HCT116 (cell line): ENCODE data around the gene KLRD1. TPM values are rescaled to one million over a fixed set of nuclear protein-coding genes. Genes with fewer than 3 reads are reported as not detected.

Experiments
- ATAC-seq: fragments of 200-7000 bp; cut with Tn5 transposase; 2 replicates; pipeline ENCODE4 v1.9.1; 2020; ENCODE audit warnings: mild to moderate bottlenecking, moderate library complexity
- BruUV-seq: library from RNA; stranded (reverse); fragments of 400-500 nt; replicated peaks from 2 replicates; lab custom pipeline; 2021; lab: Mats Ljungman, UMichigan
- CTCF ChIA-PET: fragments of 300-600 bp; sonication (Branson Sonifier 250); formaldehyde crosslinking; loops from one replicate; lab custom pipeline; 2021; ENCODE audit warnings: antibody characterized with exemption; lab: Charles Lee
- POLR2A ChIA-PET: fragments of 300-600, 350-600 bp; sonication (Branson Sonifier 250); formaldehyde crosslinking; loops from one replicate; lab custom pipeline; 2021; ENCODE audit warnings: antibody characterized with exemption; lab: Charles Lee
- RAD21 ChIA-PET, 2 experiments: fragments of 300-600 bp; sonication (Branson Sonifier 250); formaldehyde crosslinking; loops; one replicate each; lab custom pipeline; 2023; ENCODE audit warnings: low total read pairs in 2 of 2; ENCODE audit not compliant: uncharacterized antibody in 2 of 2, unreplicated experiment in 2 of 2, low non-redundant PET in 1 of 2; lab: Charles Lee
- DNase-seq: peaks from one replicate; pipeline ENCODE4 v3.0.0-alpha.2; 2010; ENCODE audit warnings: low read depth, low spot score
- H2AFZ ChIP-seq: fragments of 200-600 bp; shearing (Covaris generic), sonication (generic); 2 replicates; pipeline ENCODE4 v1.6.1; 2017; ENCODE audit warnings: low read depth, mixed run types, mixed read lengths, antibody characterized with exemption, low read length; ENCODE audit not compliant: poor library complexity, severe bottlenecking
- H3K27ac ChIP-seq: 2 replicates; pipeline ENCODE4 v1.5.1; 2012; ENCODE audit warnings: low read depth, low read length
- H3K27me3 ChIP-seq: fragments of 200-600 bp; sonication (generic); 2 replicates; pipeline ENCODE4 v1.6.1; 2016; ENCODE audit warnings: mixed run types, low read length, mixed read lengths; ENCODE audit not compliant: insufficient read depth
- H3K36me3 ChIP-seq, 2 experiments: fragments of 200-500 bp in 1 of 2; fragments of 200-600 bp in 1 of 2; sonication (Bioruptor generic) in 1 of 2; sonication (generic) in 1 of 2; 2 replicates each; pipeline versions ENCODE4 v1.5.1 to v1.6.1; 2014 to 2016; ENCODE audit warnings: low read length in 2 of 2, inconsistent platforms in 1 of 2, mixed read lengths in 1 of 2, mixed run types in 1 of 2; ENCODE audit not compliant: insufficient read depth in 2 of 2, control insufficient read depth in 1 of 2
- H3K4me1 ChIP-seq, 2 experiments: fragments of 200-600 bp in 1 of 2; sonication (generic) in 1 of 2; 2 replicates each; pipeline versions ENCODE4 v1.5.1 to v1.6.1; 2012 to 2017; ENCODE audit warnings: low read length in 2 of 2, inconsistent platforms in 1 of 2, mild to moderate bottlenecking in 1 of 2, mixed read lengths in 1 of 2, mixed run types in 1 of 2, moderate library complexity in 1 of 2; ENCODE audit not compliant: insufficient read depth in 2 of 2, control insufficient read depth in 1 of 2
- H3K4me2 ChIP-seq: fragments of 200-600 bp; sonication (generic); 2 replicates; pipeline ENCODE4 v1.6.1; 2017; ENCODE audit warnings: mixed run types, low read length, mixed read lengths
- H3K4me3 ChIP-seq, 2 experiments: fragments of 200-600 bp in 1 of 2; sonication (generic) in 1 of 2; replicated peaks in 1 of 2; 2 replicates each; pipeline ENCODE4 v1.5.1; 2011 to 2016; ENCODE audit warnings: low read length in 2 of 2, control low read depth in 1 of 2, low read depth in 1 of 2, mild to moderate bottlenecking in 1 of 2, mixed read lengths in 1 of 2, mixed run types in 1 of 2
- H3K79me2 ChIP-seq: fragments of 200-600 bp; sonication (generic); 2 replicates; pipeline ENCODE4 v1.6.1; 2017; ENCODE audit warnings: mild to moderate bottlenecking, mixed run types, low read length, moderate library complexity, mixed read lengths; ENCODE audit not compliant: insufficient read depth
- H3K9ac ChIP-seq: fragments of 200-600 bp; sonication (generic); 2 replicates; pipeline ENCODE4 v1.6.1; 2016; ENCODE audit warnings: low read length, mixed read lengths
- H3K9me2 ChIP-seq: fragments of 200-600 bp; sonication (generic), shearing (Covaris generic); 2 replicates; pipeline ENCODE4 v1.6.1; 2017; ENCODE audit warnings: mixed run types, mild to moderate bottlenecking, moderate library complexity; ENCODE audit not compliant: insufficient read depth
- H3K9me3 ChIP-seq, 2 experiments: fragments of 200-500 bp in 1 of 2; fragments of 200-600 bp in 1 of 2; sonication (Bioruptor generic) in 1 of 2; sonication (generic) in 1 of 2; 2 replicates each; pipeline ENCODE4 v1.6.1; 2014 to 2017; ENCODE audit warnings: low read length in 2 of 2, mixed read lengths in 2 of 2, inconsistent platforms in 1 of 2, low read depth in 1 of 2, mild to moderate bottlenecking in 1 of 2, mixed run types in 1 of 2, moderate library complexity in 1 of 2; ENCODE audit not compliant: control insufficient read depth in 1 of 2, insufficient read depth in 1 of 2
- H4K20me1 ChIP-seq: fragments of 200-600 bp; sonication (generic), shearing (Covaris generic); 2 replicates; pipeline ENCODE4 v1.6.1; 2017; ENCODE audit warnings: mixed run types, mild to moderate bottlenecking, moderate library complexity; ENCODE audit not compliant: insufficient read depth
- EGR1 ChIP-seq: IDR thresholded peaks from 2 replicates; pipeline ENCODE4 v1.6.1; 2012; ENCODE audit warnings: low read depth
- ELF1 ChIP-seq: IDR thresholded peaks from 2 replicates; pipeline ENCODE4 v1.6.1; 2012; ENCODE audit warnings: low read depth, borderline replicate concordance
- POLR2A ChIP-seq: IDR thresholded peaks from 2 replicates; pipeline ENCODE4 v1.7.0; 2011; ENCODE audit warnings: borderline replicate concordance; ENCODE audit not compliant: insufficient read depth, insufficient read length; ENCODE audit errors: extremely low read depth
- SP1 ChIP-seq: IDR thresholded peaks from 2 replicates; pipeline ENCODE4 v1.6.1; 2012; ENCODE audit warnings: low read depth
- SRF ChIP-seq: IDR thresholded peaks from 2 replicates; pipeline ENCODE4 v1.6.1; 2012; ENCODE audit warnings: low read depth
- YY1 ChIP-seq: IDR thresholded peaks from 2 replicates; pipeline ENCODE4 v1.6.1; 2011; ENCODE audit warnings: low read length, low read depth, moderate library complexity, mild to moderate bottlenecking; ENCODE audit not compliant: insufficient replicate concordance; ENCODE audit errors: extremely low read depth
- ZNF274 ChIP-seq: fragments of 200-500 bp; sonication (Bioruptor generic); IDR thresholded peaks from 2 replicates; pipeline ENCODE4 v1.6.1; 2014; ENCODE audit warnings: mild to moderate bottlenecking, low read depth, low read length, inconsistent platforms
- intact Hi-C: fragments of 100-400 bp; cut with micrococcal nuclease; formaldehyde crosslinking; loops from 2 replicates; pipeline ENCODE4 v1.10.0; 2022
- total RNA-seq: library from RNA; stranded (reverse); gene quantifications from one replicate; pipeline ENCODE4 v1.2.1, GENCODE V29; 2021; ENCODE audit not compliant: unreplicated experiment
- TF ChIP-seq, protein P1 (sequence below): IDR thresholded peaks from 2 replicates; pipeline ENCODE4 v1.6.1; 2011; ENCODE audit warnings: mild to moderate bottlenecking, low read length, moderate library complexity; ENCODE audit not compliant: insufficient replicate concordance; ENCODE audit errors: extremely low read depth
- TF ChIP-seq, protein P2 (sequence below): IDR thresholded peaks from 2 replicates; pipeline ENCODE4 v1.6.1; 2012

Gene KLRD1
- total RNA-seq, 1 experiment from 2014 or later = 0.27 TPM

DNA sequence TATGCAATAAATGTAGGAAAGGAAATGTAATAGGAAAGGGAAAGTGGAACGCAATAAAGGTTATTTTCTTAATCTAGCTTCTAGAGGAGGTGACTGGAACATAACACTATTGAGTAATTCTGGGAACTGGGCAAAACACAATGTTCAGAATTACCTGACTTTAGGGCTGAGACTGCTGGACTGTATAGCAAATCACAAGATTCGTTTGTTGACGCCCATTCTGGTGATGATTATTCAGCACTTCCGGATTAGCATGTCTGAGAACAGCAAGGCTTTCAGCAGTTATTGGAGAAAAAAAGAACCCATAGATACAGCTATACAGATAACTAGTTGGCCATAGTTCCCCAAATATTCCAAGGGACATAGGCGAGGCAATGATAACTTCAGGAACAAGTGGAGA is 2.3 kb upstream of the KLRD1 start:
- Histone ChIP-seq H3K9me2 (no peaks in the 10 kb centered on the region), H3K27me3 (no peaks in the 10 kb centered on the region), H2AFZ (no peak overlapping the region), H3K4me1 (no peaks in the 10 kb centered on the region), H3K9me3 (no peaks in the 10 kb centered on the region; a peak in 1 of 4 replicates), H3K27ac (no peak overlapping the region), H3K9ac (no peak overlapping the region), H3K36me3 (no peaks in the 10 kb centered on the region), H4K20me1 (no peaks in the 10 kb centered on the region), H3K79me2 (no peaks in the 10 kb centered on the region), H3K4me3 (no peak overlapping the region), H3K4me2 (no peak overlapping the region)
- TF ChIP-seq SP1 = no peak
- no peak for TF ChIP-seq ELF1
- TF ChIP-seq, protein P1, sequence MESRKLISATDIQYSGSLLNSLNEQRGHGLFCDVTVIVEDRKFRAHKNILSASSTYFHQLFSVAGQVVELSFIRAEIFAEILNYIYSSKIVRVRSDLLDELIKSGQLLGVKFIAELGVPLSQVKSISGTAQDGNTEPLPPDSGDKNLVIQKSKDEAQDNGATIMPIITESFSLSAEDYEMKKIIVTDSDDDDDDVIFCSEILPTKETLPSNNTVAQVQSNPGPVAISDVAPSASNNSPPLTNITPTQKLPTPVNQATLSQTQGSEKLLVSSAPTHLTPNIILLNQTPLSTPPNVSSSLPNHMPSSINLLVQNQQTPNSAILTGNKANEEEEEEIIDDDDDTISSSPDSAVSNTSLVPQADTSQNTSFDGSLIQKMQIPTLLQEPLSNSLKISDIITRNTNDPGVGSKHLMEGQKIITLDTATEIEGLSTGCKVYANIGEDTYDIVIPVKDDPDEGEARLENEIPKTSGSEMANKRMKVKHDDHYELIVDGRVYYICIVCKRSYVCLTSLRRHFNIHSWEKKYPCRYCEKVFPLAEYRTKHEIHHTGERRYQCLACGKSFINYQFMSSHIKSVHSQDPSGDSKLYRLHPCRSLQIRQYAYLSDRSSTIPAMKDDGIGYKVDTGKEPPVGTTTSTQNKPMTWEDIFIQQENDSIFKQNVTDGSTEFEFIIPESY = no peak
- no peak for TF ChIP-seq SRF
- no peak for TF ChIP-seq YY1
- no peak for TF ChIP-seq POLR2A
- no peak for TF ChIP-seq ZNF274
- no peak for TF ChIP-seq EGR1
- TF ChIP-seq, protein P2, sequence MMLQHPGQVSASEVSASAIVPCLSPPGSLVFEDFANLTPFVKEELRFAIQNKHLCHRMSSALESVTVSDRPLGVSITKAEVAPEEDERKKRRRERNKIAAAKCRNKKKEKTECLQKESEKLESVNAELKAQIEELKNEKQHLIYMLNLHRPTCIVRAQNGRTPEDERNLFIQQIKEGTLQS = no peak
- ChIA-PET POLR2A (no interaction called here), RAD21 (no interaction called here), CTCF (no interaction called here)
- no peak for DNase-seq
- intact Hi-C loops = no loop called here
- no peak for ATAC-seq
- BruUV-seq = no TSS peak
